SU-DHL-6 (cell line): ENCODE measurements around the gene LAMA3.

Experiments
- CTCF ChIP-seq: fragments of 200-600 bp; sonication (generic); IDR thresholded peaks from one replicate; pipeline ENCODE4 v1.5.1; 2017; ENCODE audit warnings: antibody characterized with exemption, mild to moderate bottlenecking, low read length, moderate library complexity; ENCODE audit not compliant: insufficient read depth, poor library complexity, severe bottlenecking
- EZH2phosphoT487 ChIP-seq: fragments of 200-600 bp; sonication (generic), shearing (Covaris generic); conservative IDR thresholded peaks from 2 replicates; pipeline ENCODE4 v1.6.1; 2018; ENCODE audit warnings: mild to moderate bottlenecking, antibody characterized with exemption, low read length, moderate library complexity, mixed read lengths

GRCh38 chr18:23667114-23667513, 22.1 kb upstream of the LAMA3 start:
- TF ChIP-seq CTCF, result no peak
- TF ChIP-seq EZH2phosphoT487, result no peak
